Upper lobe of left lung (tissue), 4 donors: ENCODE data around the gene CST8.

ENCODE experiments used
- EP300 ChIP-seq, 4 donors: sonication (generic); formaldehyde crosslinking; IDR thresholded peaks; one replicate each; pipeline ENCODE4 v1.5.1; 2017; ENCODE audit warnings: antibody characterized with exemption in 4 of 4, control low read depth in 2 of 4
- POLR2AphosphoS5 ChIP-seq, 2 donors: sonication (generic); formaldehyde crosslinking; IDR thresholded peaks; one replicate each; pipeline ENCODE4 v1.5.1; 2017; ENCODE audit warnings: antibody characterized with exemption in 2 of 2
- TF ChIP-seq, protein P1 (sequence below), 6 experiments: fragments of 450-650 bp in 4 of 6; fragments of 200-600 bp in 2 of 6; sonication (generic) in 2 of 6; IDR thresholded peaks; one replicate each; pipeline ENCODE4 v1.5.1; 2016 to 2019; ENCODE audit warnings: antibody characterized with exemption in 6 of 6

- TF ChIP-seq, protein P1, sequence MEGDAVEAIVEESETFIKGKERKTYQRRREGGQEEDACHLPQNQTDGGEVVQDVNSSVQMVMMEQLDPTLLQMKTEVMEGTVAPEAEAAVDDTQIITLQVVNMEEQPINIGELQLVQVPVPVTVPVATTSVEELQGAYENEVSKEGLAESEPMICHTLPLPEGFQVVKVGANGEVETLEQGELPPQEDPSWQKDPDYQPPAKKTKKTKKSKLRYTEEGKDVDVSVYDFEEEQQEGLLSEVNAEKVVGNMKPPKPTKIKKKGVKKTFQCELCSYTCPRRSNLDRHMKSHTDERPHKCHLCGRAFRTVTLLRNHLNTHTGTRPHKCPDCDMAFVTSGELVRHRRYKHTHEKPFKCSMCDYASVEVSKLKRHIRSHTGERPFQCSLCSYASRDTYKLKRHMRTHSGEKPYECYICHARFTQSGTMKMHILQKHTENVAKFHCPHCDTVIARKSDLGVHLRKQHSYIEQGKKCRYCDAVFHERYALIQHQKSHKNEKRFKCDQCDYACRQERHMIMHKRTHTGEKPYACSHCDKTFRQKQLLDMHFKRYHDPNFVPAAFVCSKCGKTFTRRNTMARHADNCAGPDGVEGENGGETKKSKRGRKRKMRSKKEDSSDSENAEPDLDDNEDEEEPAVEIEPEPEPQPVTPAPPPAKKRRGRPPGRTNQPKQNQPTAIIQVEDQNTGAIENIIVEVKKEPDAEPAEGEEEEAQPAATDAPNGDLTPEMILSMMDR (IDR thresholded peaks at IDR 0.05) = no peak
- TF ChIP-seq EP300 (IDR thresholded peaks at IDR 0.05) (no peak), POLR2AphosphoS5 (IDR thresholded peaks at IDR 0.05) (no peak)
Measured at GRCh38 chr20:23475395-23475794, 15.5 kb upstream of the CST8 start.
